ENCODE measurements around the gene IFITM2. TPM values are rescaled to one million over a fixed set of nuclear protein-coding genes. Genes with fewer than 3 reads are reported as not detected.

IFITM2 gene
- total and polyA plus RNA-seq, 2 donors (not counting 1 experiment from before 2014, with no cell fraction given) = 51.2 to 714 TPM

DNA sequence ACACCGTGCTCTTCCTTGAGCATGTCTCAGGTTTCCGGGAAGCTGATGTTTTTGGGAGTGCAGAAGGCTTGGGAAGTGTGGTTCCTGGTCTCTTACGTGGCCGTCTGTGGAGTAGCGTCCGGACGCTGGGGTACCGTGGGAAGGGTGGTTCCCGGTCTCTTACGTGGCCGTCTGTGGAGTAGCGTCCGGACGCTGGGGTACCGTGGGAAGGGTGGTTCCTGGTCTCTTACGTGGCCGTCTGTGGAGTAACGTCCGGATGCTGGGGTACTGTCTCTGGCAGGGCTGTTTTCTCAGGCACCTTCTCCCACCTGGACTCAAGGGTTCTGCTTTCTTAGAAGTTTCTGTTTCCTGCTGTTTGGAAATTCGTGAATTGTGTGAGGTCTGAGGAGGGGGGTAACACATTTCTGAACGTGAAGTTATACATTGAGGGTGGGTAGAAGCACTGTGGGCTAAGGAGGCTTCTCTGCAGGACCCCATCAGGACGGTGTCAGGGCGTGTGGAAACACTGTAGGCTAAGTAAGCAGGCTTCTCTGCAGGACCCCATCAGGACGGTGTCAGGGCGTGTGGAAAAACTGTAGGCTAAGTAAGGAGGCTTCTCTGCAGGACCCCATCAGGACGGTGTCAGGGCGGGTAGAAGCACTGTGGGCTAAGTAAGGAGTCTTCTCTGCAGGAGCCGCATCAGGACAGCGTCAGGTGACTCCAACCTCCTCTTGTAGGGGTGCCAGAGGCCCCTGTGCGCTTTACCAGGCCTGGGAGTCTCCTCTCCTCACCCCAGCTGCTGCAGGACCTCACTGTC is 18.4 kb downstream of the IFITM2 start:
- no peak overlapping the region for H3K27ac ChIP-seq (ENCODE audit: insufficient read depth, low read length)
- peaks cover 14% of the 10 kb centered on the region for H3K4me1 ChIP-seq (ENCODE audit: control insufficient read depth, extremely low read depth, insufficient read depth, low read length)
- TF ChIP-seq, protein P1, sequence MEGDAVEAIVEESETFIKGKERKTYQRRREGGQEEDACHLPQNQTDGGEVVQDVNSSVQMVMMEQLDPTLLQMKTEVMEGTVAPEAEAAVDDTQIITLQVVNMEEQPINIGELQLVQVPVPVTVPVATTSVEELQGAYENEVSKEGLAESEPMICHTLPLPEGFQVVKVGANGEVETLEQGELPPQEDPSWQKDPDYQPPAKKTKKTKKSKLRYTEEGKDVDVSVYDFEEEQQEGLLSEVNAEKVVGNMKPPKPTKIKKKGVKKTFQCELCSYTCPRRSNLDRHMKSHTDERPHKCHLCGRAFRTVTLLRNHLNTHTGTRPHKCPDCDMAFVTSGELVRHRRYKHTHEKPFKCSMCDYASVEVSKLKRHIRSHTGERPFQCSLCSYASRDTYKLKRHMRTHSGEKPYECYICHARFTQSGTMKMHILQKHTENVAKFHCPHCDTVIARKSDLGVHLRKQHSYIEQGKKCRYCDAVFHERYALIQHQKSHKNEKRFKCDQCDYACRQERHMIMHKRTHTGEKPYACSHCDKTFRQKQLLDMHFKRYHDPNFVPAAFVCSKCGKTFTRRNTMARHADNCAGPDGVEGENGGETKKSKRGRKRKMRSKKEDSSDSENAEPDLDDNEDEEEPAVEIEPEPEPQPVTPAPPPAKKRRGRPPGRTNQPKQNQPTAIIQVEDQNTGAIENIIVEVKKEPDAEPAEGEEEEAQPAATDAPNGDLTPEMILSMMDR (conservative IDR thresholded peaks at IDR 0.05 in 1 of 2, IDR thresholded peaks at IDR 0.05 in 1 of 2; ENCODE audit: low read depth in 1 of 2, low read length in 2 of 2) = no peak
- no peak for TF ChIP-seq EZH2 (IDR thresholded peaks at IDR 0.05; ENCODE audit: low read length, missing control alignments)
- H3K36me3 ChIP-seq (ENCODE audit: control insufficient read depth, insufficient read depth, low read length) = no peaks in the 10 kb centered on the region
- H3K27me3 ChIP-seq (ENCODE audit: control insufficient read depth, insufficient read depth, low read length) = no peaks in the 10 kb centered on the region
- no peaks in the 10 kb centered on the region for H4K20me1 ChIP-seq (ENCODE audit: control insufficient read depth, extremely low read depth, insufficient read depth, low read length)
- H3K4me3 ChIP-seq (replicated peaks in 1 of 4; ENCODE audit: control extremely low read depth in 1 of 4, insufficient read depth in 1 of 4, low read depth in 3 of 4, low read length in 4 of 4) = no peak overlapping the region
- H3K9ac ChIP-seq (ENCODE audit: insufficient read depth, low read length) = no peak overlapping the region
- H3K79me2 ChIP-seq (ENCODE audit: control insufficient read depth, insufficient read depth, low read length) = no peaks in the 10 kb centered on the region
- H3K4me2 ChIP-seq (ENCODE audit: extremely low read depth, insufficient read depth, low read length) = no peak overlapping the region
- no peak for DNase-seq (ENCODE audit: low read depth in 2 of 2)
- no peak overlapping the region for H2AFZ ChIP-seq (ENCODE audit: low read length)
- H3K9me3 ChIP-seq (ENCODE audit: control insufficient read depth, insufficient read depth, low read depth, low read length) = no peaks in the 10 kb centered on the region

DNA sequence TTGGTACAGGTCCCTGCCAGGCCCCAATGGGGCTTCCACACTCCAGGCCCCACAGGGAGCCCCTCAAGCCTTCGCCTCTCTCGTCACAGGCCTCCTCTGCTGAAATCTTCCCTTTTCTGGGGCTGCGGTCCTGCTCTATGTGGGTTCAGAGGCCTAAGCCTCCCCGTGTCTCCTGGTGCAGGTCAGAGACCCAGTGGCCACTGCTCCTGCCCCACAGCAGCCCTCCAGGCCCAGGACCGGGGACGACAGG is 18.9 kb downstream of the IFITM2 start:
- Histone ChIP-seq H3K9me3 (ENCODE audit: control insufficient read depth, insufficient read depth, low read depth, low read length) (no peaks in the 10 kb centered on the region), H2AFZ (ENCODE audit: low read length) (no peak overlapping the region), H4K20me1 (ENCODE audit: control insufficient read depth, extremely low read depth, insufficient read depth, low read length) (no peaks in the 10 kb centered on the region)

DNA sequence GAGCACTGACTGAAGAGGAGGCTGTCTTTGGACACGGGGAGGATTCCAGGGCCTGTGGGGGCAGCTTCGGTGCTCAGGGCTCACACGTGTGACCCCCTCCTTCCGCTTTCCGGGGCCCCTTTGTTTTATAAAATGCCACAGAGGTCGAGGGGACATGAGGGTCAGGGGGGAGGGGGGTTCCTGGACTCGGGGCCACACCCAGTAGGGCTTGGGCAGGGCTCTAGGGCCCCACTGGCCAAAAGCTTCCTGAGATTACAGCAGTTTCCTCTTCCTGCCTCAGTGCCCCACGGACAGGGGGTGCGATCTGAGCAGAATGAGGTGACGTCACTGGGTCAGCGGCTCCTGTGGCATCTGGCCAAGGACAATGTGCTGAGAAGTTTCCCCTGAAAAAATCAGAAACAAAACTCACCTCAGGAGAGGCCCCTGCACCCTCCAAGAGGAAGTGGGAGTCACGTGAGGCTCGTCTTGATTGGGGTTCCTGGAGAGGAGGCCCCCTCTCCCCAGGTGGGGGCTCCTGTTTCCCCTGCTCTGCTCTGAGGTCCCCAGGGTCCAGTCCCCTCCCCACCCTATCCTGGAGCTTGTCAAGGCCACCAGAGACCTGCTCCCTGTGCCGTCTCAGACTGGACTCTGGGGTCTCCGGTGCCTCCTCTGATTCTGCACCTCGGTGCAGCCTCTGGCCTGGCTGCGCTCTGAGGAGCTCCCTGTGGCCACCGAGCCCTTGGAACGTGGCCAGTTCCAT is 19.4 kb downstream of the IFITM2 start:
- no peaks in the 10 kb centered on the region for H3K27me3 ChIP-seq (ENCODE audit: control insufficient read depth, insufficient read depth, low read length)
- H3K27ac ChIP-seq (ENCODE audit: insufficient read depth, low read length) = no peak overlapping the region
- H3K9me3 ChIP-seq (ENCODE audit: control insufficient read depth, insufficient read depth, low read depth, low read length) = no peaks in the 10 kb centered on the region
- no peaks in the 10 kb centered on the region for H3K36me3 ChIP-seq (ENCODE audit: control insufficient read depth, insufficient read depth, low read length)
- no peak overlapping the region for H3K9ac ChIP-seq (ENCODE audit: insufficient read depth, low read length)
- H3K4me1 ChIP-seq (ENCODE audit: control insufficient read depth, extremely low read depth, insufficient read depth, low read length) = peaks cover 14% of the 10 kb centered on the region
- no peaks in the 10 kb centered on the region for H3K79me2 ChIP-seq (ENCODE audit: control insufficient read depth, insufficient read depth, low read length)
- H3K4me2 ChIP-seq (ENCODE audit: extremely low read depth, insufficient read depth, low read length) = no peak overlapping the region
- DNase-seq (ENCODE audit: low read depth in 2 of 2) = peak; percentile 38 to 71
- no peaks in the 10 kb centered on the region for H4K20me1 ChIP-seq (ENCODE audit: control insufficient read depth, extremely low read depth, insufficient read depth, low read length)
- TF ChIP-seq, protein P1 (conservative IDR thresholded peaks at IDR 0.05 in 1 of 2, IDR thresholded peaks at IDR 0.05 in 1 of 2; ENCODE audit: low read depth in 1 of 2, low read length in 2 of 2) = no peak
- no peak for TF ChIP-seq EZH2 (IDR thresholded peaks at IDR 0.05; ENCODE audit: low read length, missing control alignments)
- H2AFZ ChIP-seq (ENCODE audit: low read length) = peak overlapping the region; percentile 52
- H3K4me3 ChIP-seq (replicated peaks in 1 of 4; ENCODE audit: control extremely low read depth in 1 of 4, insufficient read depth in 1 of 4, low read depth in 3 of 4, low read length in 4 of 4) = no peak overlapping the region

More for the DNA sequence above, 18.9 kb downstream of the IFITM2 start:
- no peak overlapping the region for H3K4me2 ChIP-seq (ENCODE audit: extremely low read depth, insufficient read depth, low read length)
- H3K4me3 ChIP-seq (replicated peaks in 1 of 4; ENCODE audit: control extremely low read depth in 1 of 4, insufficient read depth in 1 of 4, low read depth in 3 of 4, low read length in 4 of 4) = no peak overlapping the region
- H3K27me3 ChIP-seq (ENCODE audit: control insufficient read depth, insufficient read depth, low read length) = no peaks in the 10 kb centered on the region
- no peaks in the 10 kb centered on the region for H3K79me2 ChIP-seq (ENCODE audit: control insufficient read depth, insufficient read depth, low read length)
- no peaks in the 10 kb centered on the region for H3K36me3 ChIP-seq (ENCODE audit: control insufficient read depth, insufficient read depth, low read length)
- H3K4me1 ChIP-seq (ENCODE audit: control insufficient read depth, extremely low read depth, insufficient read depth, low read length) = peaks cover 14% of the 10 kb centered on the region
- TF ChIP-seq EZH2 (IDR thresholded peaks at IDR 0.05; ENCODE audit: low read length, missing control alignments) = no peak
- TF ChIP-seq, protein P1 (conservative IDR thresholded peaks at IDR 0.05 in 1 of 2, IDR thresholded peaks at IDR 0.05 in 1 of 2; ENCODE audit: low read depth in 1 of 2, low read length in 2 of 2) = no peak
- no peak for DNase-seq (ENCODE audit: low read depth in 2 of 2)
- no peak overlapping the region for H3K27ac ChIP-seq (ENCODE audit: insufficient read depth, low read length)
- no peak overlapping the region for H3K9ac ChIP-seq (ENCODE audit: insufficient read depth, low read length)

Data from fibroblast of lung (primary cell).